NCI-H1417 treated with DMSO at 0.1 percent for 48 hours (cell line): ENCODE data around the gene TMEM202.
A peak's percentile ranks its signal among the peaks of the same experiment; 100 is the strongest.
"Not testable (repeated sequence)": the region's sequence is repeated elsewhere in the genome, so short reads cannot be mapped to it uniquely, and the experiment has no call there.

Source experiments
- DNase-seq: peaks from one replicate; lab custom pipeline; 2025; lab: John Stamatoyannopoulos, UW

TMEM202 gene, protein sequence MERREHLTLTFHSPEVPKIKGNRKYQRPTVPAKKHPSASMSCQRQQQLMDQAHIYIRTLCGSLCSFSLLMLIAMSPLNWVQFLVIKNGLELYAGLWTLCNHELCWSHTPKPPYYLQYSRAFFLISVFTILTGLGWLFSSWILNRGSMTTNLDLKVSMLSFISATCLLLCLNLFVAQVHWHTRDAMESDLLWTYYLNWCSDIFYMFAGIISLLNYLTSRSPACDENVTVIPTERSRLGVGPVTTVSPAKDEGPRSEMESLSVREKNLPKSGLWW

DNA sequence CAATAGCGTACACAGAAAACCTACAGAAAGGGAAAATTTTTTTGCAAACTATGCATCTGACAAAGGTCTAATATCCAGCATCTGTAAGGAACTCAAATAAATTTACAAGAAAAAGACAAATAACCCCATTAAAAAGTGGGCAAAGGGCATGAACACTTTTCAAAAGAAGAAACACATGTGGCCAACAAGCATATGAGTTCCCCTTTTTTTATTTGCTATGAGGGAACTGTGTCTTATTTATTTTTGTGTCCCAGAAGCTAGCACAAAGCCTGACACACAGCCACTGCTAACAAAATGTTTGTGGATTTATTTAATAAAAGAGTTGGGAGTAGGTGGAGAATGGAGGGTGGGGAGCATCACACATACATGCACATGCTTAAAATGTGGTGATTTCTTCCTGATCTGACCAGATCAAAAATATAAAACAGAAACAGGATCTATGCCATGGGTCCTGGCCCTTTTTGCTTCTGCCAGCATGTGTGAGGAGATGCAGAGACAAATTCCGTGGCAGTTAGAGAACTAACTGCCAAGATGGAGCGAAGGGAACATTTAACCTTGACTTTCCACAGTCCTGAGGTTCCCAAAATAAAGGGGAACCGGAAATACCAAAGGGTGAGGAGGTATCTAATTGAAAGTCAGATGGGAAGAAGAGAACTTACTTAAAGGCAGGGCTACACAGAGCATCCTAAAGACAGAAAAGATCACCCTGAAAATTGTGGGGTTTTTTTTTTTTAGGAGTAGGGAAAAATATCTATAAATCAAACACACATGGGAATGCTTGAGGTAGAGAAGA, at the start of gene TMEM202:
TSS of gene TMEM202 (plus strand) at position 510 of the 793 bp plus-strand sequence. CDS start at position 532, 22 bp downstream.
- no peak for DNase-seq

DNA sequence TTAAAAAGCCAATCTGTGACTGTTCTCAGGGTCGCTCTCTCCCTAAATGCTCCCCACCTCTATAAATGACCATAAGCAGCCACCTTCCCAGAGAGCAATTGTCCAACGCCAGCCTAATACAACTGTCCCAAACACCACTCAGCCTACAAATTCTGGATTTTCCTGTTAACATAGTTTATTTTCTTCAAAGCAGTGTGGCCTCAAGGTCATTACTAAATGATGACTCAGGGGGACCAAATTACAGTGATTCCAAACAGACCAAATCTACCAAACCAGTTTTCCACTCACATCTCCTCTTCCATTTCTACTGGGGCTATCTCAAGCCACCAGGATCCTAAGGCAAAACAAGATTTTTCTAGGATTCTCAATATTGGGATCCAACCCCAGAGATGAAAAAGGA, 44.8 kb upstream of the TMEM202 start:
- no peak for DNase-seq

DNA sequence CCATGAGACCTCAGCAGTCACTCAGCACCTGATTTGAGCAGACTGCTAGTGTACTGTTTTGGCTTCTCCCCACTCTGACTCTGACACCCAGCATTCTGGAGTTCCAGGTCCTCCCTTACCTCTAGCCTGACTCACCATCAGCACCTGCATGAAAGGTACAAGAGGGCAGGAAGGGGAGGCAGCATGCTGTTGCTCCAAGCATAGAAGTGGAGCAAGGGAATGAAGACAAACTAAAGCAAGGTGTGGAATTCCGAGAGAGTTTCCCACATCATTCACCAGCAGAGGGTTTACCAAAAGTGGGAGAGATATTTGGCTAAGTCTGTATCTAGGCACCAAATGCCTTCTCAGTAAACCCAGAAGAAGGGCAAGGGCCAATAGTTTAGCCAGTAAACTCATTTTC, 43.6 kb upstream of the TMEM202 start:
- DNase-seq = no peak

DNA sequence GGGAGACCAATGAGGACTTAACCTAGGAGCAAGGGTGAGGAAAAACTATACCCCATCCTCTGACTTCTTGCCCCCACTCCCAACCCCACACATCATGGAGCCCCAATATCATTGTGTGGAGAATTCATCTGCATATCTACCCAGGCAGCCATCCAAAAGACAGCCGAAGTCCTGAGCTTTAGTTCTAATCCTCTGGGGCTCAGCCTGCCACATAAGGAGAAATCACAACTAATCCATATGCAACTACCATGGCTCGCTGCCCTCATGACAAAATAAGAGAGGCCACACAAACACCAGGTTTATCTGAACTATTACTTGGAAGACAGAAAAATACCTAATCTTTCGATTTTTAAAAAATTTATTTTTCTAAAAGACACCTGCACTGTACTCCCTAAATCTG, 40.0 kb upstream of the TMEM202 start:
- no peak for DNase-seq

DNA sequence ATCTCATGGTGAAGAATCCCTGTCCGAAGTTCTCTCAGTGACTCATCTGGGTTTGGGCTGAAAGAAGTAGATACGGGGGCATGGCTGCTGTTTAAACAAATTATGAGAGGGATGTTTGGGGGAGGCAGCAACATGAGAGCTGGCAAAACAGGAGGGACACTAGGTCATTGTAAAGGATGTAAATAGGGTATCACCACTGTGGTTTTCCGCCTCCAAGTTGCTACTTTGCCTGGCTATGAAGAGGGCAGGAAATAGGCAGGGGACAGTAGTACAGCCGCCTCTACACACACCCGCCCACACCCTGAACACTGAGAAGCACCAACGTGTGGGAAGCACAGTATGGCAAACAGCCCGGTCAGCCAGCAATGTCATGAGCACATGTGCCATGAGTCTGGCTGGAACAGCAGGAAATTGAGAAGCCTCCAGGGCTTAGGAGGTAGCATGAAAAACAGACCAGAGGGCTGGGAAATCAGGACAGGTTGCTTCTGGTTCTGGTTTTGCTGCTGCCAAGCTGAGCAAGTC, 39.4 kb upstream of the TMEM202 start:
- DNase-seq = no peak

DNA sequence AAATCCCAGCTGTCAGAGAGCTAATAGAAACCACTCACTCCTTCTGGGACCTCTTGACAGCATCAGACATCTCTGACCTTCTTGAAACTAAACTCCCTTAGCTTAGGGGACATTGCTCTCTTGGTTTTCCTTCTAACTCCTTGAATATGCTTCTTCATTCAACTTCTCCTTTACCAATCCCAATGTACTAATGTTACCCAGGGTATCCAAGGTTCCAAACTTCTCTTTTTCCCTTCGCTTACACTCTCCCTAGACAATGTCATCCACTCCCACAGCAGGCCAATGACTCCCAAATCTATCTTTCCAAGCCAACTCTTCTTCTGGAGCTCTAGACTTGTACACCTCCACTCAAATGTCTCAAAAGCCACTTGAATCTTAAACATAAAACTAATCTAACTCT, 36.9 kb upstream of the TMEM202 start:
- no peak for DNase-seq

DNA sequence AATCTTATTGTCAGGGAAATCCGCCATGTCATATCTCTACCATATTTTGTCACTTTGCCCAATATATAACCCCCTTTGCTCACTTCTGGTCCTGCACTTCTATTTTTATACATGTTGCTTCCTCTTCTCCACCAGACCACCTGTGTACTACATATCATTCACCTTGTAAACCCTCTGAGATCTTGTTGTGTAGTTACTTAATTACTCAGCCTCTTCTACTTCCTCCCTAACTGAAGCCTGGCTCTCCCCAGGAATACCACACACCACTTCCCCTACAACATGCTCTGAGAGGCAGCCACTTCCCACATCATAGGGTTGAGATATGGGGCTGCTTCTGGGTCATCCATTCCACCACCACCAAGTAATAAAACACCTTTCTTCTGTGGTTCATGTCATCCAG, 32.3 kb upstream of the TMEM202 start:
- no peak for DNase-seq

DNA sequence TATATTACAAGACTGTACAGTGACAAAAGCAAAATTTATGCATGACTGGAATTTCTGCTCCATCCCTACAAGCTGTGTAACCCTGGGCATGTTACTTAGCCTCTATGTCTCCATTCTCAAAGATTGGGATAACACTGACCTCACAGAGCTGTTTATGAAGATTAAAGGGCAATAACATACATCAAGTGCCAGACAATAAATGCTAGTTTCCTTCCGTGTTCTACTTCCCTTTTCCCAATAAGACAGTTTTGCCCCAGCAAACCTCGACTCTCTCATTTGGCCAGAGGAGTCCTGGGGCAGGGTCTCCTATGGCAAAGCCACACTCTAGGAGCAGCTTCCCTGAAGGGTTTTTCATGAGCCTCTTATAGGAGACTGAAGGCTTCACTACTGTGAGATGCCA, 29.8 kb upstream of the TMEM202 start:
- no peak for DNase-seq

DNA sequence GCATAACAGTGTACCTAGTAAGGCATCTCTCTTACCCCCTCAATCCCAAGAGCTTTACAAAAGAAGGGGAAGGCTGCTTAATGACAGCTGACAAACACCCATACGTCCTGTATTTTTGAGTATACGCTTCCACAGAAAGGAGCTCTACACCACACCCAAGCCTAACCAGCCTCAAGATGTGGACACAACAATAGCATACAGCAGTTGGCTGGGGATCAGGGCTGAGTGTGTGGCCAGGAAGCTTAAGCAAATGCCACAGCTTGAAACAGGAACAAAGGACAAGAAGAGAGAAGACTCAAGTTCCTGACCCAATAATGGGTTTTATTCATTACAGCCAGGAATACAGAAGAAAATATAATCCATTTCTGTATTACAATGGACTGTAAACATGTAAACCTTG, 29.2 kb upstream of the TMEM202 start:
- DNase-seq = no peak

DNA sequence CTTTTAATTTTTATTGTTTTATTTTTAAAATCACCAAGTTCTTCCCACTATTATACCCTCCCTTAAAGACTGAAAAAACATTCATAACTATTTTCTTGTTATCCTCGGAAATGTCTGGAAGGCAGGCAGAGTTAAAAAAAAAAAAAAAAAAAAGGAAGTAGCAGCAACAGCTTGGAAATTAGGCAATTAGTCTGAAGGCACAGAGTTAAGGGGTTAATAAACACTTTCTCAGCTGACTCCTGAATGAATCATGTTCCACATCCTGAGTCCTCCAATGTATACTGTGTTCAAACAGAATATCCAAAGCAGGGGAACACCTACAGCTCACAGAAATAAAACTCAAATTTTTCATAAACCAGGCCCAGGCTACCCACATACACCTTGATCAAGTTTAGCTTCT, 28.1 kb upstream of the TMEM202 start:
- DNase-seq = no peak

DNA sequence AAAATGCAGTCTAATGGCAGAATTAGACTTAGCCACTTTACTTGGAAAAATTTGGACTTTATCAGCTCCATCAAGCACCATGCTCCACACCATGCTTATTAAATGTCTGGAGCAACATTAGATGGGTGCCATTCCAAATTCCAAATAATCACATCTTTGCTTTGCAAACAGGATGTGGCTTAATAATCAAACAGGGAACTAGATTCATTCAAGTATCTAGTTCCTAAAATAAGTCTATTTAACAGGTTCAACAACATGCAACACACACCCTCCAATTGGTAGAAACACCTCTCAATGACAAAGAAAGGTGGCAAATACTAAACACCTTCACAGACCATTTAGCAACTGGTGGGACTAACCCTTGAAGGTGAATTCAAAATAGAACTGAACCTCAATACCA, 25.7 kb upstream of the TMEM202 start:
- DNase-seq = no peak

DNA sequence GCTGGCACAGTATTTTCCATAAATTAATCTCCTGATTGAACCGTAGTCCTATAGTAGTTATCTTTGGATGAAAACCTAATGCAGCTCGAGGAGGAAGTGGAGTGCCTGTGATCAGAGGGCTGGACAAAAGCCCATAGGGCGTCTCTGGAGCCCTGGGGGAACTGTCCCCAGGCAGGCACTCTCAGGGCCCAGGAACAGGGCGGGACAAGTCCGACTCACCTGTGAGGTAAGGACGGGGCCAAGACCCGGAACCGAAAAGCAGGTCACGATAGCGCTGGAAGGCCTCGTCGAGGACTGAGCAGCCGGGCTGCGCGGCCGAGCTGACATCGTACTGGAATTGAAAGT, 22.6 kb upstream of the TMEM202 start:
- DNase-seq = no peak

DNA sequence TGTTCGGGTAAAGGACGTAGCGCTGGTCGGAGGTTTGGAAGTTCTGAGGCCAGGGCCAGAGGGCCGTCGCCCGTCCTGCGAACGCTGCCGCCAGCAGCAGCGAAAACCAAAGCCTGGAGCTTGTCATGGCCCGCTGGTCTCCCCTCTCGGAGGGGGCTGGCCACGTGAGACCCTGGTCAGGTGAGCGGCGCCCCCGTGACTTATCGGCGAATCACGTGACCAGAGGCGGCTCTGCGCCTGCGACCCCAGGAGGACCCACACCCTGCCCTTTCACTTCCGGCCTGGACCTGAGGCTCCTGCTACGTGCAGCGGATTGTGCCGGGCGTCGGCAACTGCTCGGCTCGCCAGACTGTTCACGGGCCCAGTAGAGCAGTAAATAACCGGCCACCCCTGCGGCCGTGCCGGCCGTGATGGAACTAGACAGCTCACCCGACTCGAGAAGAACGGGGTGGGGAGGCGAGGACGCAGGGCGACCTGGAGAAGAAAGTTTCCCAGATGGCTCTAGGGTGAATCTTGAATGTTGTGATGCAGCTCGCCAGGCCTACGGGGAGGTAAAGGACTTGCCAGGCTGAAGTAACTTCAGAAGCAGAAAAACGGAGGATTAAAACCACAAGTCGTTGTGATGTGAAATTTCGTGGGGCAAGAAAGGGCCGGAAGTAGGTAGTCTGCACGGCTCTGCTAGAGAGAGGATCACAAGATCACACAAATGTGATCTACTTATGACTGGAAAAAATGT, 22.1 kb upstream of the TMEM202 start, which contains the start of gene HEXA:
TSS of gene HEXA (minus strand) at position 169 of the 736 bp plus-strand sequence. CDS start at position 127, 42 bp downstream.
- peak; percentile 81 for DNase-seq

DNA sequence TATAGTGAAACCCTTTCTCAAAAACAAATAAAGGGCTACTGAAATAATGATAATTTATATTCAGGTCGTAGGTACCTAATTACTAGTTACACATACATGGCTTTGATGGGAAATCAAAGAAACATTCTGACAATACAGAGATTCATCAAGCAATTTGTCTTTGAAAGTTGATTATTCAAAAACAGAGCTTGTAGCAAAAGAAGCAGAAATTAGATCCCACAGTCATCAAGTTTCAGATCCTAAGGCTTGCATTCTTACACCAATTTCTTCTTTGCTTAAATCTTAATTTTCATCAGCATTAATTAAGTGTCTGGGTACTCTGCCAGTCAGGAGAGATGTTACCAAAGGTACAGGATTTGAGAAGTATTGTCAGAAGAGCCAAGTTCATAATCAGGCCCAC, 20.8 kb upstream of the TMEM202 start:
- no peak for DNase-seq

DNA sequence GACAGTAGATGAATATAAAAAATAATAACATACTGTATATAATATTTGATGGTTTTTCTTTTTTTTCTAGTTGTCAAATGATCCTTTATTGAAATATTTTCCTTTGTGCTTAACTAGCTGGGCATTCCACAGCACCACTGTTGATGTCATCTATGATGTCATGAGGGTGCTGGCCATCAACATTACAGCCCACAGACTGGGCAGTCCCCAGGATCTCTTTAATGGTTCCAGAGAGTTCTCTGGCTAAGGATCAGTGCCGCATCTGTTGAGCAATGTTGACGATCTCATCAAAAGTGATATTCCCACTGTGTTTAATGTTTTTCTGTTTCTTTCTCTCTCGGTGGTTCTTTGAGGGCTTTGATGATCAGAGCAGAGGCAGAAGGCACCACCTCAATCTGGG, 19.0 kb upstream of the TMEM202 start:
- DNase-seq = not testable (repeated sequence)

DNA sequence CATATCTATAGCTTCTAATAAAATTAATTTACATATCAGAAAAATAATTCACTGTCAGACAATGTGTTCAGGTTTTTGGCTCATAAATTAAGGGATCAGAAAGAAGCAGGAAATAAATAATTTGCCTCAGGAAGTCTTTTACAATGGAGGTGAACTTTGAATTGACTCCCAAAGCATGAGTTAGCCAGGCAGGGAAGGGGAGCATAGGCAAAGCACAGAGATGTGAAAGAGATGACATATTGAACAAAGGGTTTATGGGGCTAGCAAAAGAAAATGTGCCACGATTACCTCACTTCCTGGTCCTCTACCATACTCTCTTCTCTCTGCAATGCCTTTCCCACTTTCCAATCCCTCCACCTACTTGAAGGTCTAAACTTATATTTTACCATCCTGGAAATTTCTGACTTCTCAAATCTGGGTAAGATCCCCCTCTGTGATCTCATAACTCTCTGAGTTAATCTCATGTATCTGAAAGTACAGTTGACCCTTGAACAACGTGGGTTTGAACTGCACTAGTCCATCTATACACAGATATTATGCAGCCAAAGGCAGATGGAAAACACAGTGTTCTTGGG, 18.2 kb upstream of the TMEM202 start:
- DNase-seq = no peak

DNA sequence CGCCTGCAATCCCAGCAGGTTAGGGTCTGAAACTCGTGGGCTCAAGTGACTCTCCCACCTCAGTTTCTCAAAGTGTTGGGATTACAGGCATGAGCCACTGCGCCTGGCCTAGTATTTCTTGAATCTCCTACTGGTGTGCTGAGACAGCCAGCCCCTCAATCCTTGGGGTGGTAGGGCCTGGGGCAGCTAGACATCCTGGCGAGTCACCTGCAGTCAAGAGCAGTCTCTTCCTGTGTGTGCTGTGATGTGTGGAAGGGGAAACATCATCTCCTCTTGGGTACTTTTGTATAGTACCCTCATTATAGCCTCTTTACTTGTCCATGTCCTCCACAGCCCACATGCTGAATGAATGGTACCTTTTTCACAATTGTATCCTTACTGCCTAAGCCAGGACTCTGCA, 17.4 kb upstream of the TMEM202 start:
- no peak for DNase-seq

DNA sequence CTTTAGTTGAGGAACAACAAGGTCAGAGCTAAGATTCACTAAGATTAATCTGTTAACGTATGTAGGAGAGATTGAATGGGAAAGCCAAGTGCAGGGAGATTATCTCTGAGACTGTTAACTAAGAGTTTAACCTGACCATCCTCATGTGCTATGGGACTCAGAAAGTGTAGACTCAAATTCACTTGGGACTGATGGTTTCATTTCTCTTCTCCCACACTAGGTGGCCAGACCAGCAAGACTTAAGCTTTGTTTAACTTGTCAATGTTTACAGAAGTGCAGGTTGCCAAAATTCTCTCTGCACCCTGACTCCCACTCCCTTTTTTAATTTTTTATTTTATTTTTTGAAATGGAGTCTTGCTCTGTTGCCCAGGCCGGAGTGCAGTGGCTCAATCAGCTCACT, 16.0 kb upstream of the TMEM202 start:
- DNase-seq = no peak

DNA sequence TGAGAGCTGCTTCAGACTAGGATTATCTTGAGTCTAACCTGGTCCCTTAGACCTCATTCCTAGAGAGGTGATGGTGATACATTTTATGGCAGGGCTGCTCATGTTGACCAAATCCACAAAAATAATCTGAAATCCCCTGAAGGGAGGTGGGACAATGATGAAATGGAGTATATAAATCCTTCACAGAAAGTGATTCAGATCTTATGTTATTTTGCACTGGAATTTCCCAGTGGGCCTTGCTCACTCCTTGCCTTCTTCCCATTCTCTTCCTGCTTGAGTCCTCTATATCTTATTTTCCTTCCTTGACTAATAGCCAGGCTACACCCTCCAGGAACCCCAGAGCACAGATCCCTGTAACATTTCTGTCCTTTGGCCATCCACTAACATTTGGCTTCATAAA, 10.4 kb upstream of the TMEM202 start:
- no peak for DNase-seq

DNA sequence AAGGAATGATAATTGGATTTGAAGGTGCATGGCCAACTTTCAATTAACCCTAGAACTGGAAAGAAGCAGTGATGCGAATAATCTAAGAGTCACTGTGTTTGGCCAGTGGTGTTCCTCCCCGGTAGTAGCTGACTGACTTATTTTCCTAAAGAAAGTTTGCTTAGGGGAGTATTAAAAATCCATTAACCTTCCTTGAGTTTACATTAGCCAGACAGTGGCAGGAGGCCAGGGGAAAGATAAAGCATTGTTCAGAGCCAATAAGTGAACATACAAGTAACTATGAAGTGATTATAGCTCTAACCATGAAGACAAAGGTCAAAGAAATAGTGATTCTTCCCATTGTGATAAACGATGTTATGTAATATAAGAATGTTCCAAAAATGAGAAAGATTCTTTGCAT, 8.9 kb upstream of the TMEM202 start:
- no peak for DNase-seq

DNA sequence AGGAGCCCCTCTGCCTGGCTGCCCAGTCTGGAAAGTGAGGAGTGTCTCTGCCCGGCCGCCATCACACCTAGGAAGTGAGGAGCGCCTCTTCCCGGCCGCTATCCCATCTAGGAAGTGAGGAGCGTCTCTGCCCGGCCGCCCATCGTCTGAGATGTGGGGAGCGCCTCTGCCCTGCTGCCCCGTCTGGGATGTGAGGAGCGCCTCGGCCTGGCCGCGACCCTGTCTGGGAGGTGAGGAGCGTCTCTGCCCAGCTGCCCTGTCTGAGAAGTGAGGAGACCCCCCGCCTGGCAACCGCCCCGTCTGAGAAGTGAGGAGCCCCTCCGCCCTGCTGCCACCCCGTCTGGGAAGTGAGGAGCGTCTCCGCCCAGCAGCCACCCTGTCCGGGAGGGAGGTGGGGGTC, 1.8 kb upstream of the TMEM202 start:
- DNase-seq = not testable (repeated sequence)

DNA sequence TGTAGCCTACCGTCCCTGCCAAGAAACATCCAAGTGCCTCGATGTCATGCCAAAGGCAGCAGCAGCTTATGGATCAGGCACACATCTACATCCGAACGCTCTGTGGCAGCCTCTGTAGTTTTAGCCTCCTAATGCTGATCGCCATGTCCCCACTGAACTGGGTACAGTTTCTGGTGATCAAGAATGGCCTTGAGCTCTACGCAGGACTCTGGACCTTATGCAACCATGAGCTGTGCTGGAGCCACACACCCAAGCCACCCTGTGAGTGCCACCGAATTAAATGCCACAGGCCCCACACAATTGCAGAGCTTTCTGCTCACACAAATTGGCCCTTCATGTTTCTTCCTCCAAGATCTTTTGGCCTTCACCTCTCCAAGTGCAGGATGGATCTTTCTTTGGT, 543 bp downstream of the TMEM202 start:
- no peak for DNase-seq
